Stimulated activated CD8-positive, alpha-beta memory T cell treated with anti-CD3 and anti-CD28 coated beads, Interleukin-7, amount 100 ng/mL, for 4 hours (primary cell): ENCODE data around the gene DSG3.

Source experiments
- DNase-seq, 2 donors: peaks; one replicate each; pipeline ENCODE4 v3.0.0-alpha.2; 2020; ENCODE audit warnings: low read depth in 2 of 2

Gene DSG3

GRCh38 chr18:31447530-31448191, at the start of gene DSG3:
Gene DSG3, plus strand, starts transcription at chr18:31447741. Its CDS starts 137 bp downstream, at chr18:31447878.
- DNase-seq = no peak

- DNase-seq = no peak
Measured at GRCh38 chr18:31398191-31398590, 49.4 kb upstream of the DSG3 start.

- DNase-seq = no peak
Measured at GRCh38 chr18:31399306-31400032, 48.1 kb upstream of the DSG3 start.

GRCh38 chr18:31401156-31402025, 46.1 kb upstream of the DSG3 start:
- no peak for DNase-seq

- no peak for DNase-seq
Measured at GRCh38 chr18:31402026-31402373, 45.5 kb upstream of the DSG3 start.

GRCh38 chr18:31403409-31403808, 44.1 kb upstream of the DSG3 start:
- DNase-seq = no peak

- no peak for DNase-seq
Measured at GRCh38 chr18:31407649-31408048, 39.9 kb upstream of the DSG3 start.

- no peak for DNase-seq
Measured at GRCh38 chr18:31409276-31409675, 38.3 kb upstream of the DSG3 start.

GRCh38 chr18:31410716-31411483, 36.6 kb upstream of the DSG3 start:
- DNase-seq = no peak

GRCh38 chr18:31413137-31413536, 34.4 kb upstream of the DSG3 start:
- no peak for DNase-seq

- DNase-seq = no peak
Measured at GRCh38 chr18:31417850-31418249, 29.7 kb upstream of the DSG3 start.

- no peak for DNase-seq
Measured at GRCh38 chr18:31419457-31419932, 28.0 kb upstream of the DSG3 start.

GRCh38 chr18:31420032-31420431, 27.5 kb upstream of the DSG3 start:
- no peak for DNase-seq

- DNase-seq = no peak
Measured at GRCh38 chr18:31420524-31420923, 27.0 kb upstream of the DSG3 start.

GRCh38 chr18:31424383-31424988, 23.1 kb upstream of the DSG3 start:
- no peak for DNase-seq

- DNase-seq = no peak
Measured at GRCh38 chr18:31426021-31426420, 21.5 kb upstream of the DSG3 start.

- no peak for DNase-seq
Measured at GRCh38 chr18:31426871-31427406, 20.6 kb upstream of the DSG3 start.

- DNase-seq = no peak
Measured at GRCh38 chr18:31428211-31428610, 19.3 kb upstream of the DSG3 start.

- DNase-seq = no peak
Measured at GRCh38 chr18:31429623-31430022, 17.9 kb upstream of the DSG3 start.

- no peak for DNase-seq
Measured at GRCh38 chr18:31430072-31430471, 17.5 kb upstream of the DSG3 start.

- DNase-seq = no peak
Measured at GRCh38 chr18:31430554-31430953, 17.0 kb upstream of the DSG3 start.
